ENCODE results near the gene HTR6. TPM values are rescaled to one million over a fixed set of nuclear protein-coding genes. Genes with fewer than 3 reads are reported as not detected.

HTR6 gene
- total RNA-seq, 4 donors from 2014 or later, result not detected

- Histone ChIP-seq H3K27me3 (peaks cover 0 to 13% (median 0%) of the 10 kb centered on the region in 4 donors), H3K36me3 (peaks cover 0 to 19% (median 6%) of the 10 kb centered on the region in 4 donors), H3K9me3 (no peaks in the 10 kb centered on the region), H3K4me3 (no peak overlapping the region), H3K27ac (replicated peaks in 1 of 4) (no peak overlapping the region), H3K4me1 (no peaks in the 10 kb centered on the region)
- TF ChIP-seq POLR2A (IDR thresholded peaks at IDR 0.05; ENCODE audit: low read depth) (no peak), EP300 (IDR thresholded peaks at IDR 0.05) (no peak), POLR2AphosphoS5 (IDR thresholded peaks at IDR 0.05) (no peak), CTCF (IDR thresholded peaks at IDR 0.05) (no peak)
- intact Hi-C loops (cut with DNase I), result no loop called here
- DNase-seq (ENCODE audit: extremely low spot score), result no peak
- WGBS, result no CpG with 5 or more reads among the region's 11 CpGs
Measured at GRCh38 chr1:19678493-19678892, 13.8 kb downstream of the HTR6 start.

GRCh38 chr1:19678931-19679453 lies 14.3 kb downstream of the HTR6 start:
- intact Hi-C loops (cut with DNase I), result no loop called here
- Histone ChIP-seq H3K27ac (replicated peaks in 1 of 4) (no peak overlapping the region), H3K4me1 (no peaks in the 10 kb centered on the region), H3K4me3 (no peak overlapping the region), H3K36me3 (peaks cover 0 to 19% (median 6%) of the 10 kb centered on the region in 4 donors), H3K27me3 (peaks cover 0 to 13% (median 0%) of the 10 kb centered on the region in 4 donors), H3K9me3 (no peaks in the 10 kb centered on the region)
- DNase-seq (ENCODE audit: extremely low spot score), result no peak
- TF ChIP-seq POLR2A (IDR thresholded peaks at IDR 0.05; ENCODE audit: low read depth) (no peak), CTCF (IDR thresholded peaks at IDR 0.05) (no peak), POLR2AphosphoS5 (IDR thresholded peaks at IDR 0.05) (no peak), EP300 (IDR thresholded peaks at IDR 0.05) (no peak)
- WGBS, result 87% methylated on average over 33 of the region's 34 CpGs

GRCh38 chr1:19679691-19680090 lies 15.0 kb downstream of the HTR6 start:
- Histone ChIP-seq H3K4me3 (no peak overlapping the region), H3K4me1 (no peaks in the 10 kb centered on the region), H3K9me3 (no peaks in the 10 kb centered on the region), H3K36me3 (peaks cover 0 to 25% (median 7%) of the 10 kb centered on the region in 4 donors), H3K27ac (replicated peaks in 1 of 4) (no peak overlapping the region), H3K27me3 (peaks cover 0 to 7% (median 0%) of the 10 kb centered on the region in 4 donors)
- intact Hi-C loops (cut with DNase I), result no loop called here
- DNase-seq (ENCODE audit: extremely low spot score), result no peak
- WGBS, result 65% methylated on average over 2 of the region's 4 CpGs
- TF ChIP-seq EP300 (IDR thresholded peaks at IDR 0.05), result no peak
- no peak for TF ChIP-seq POLR2A (IDR thresholded peaks at IDR 0.05; ENCODE audit: low read depth)
- no peak for TF ChIP-seq CTCF (IDR thresholded peaks at IDR 0.05)
- no peak for TF ChIP-seq POLR2AphosphoS5 (IDR thresholded peaks at IDR 0.05)

- no peak for DNase-seq (ENCODE audit: extremely low spot score)
- WGBS, result 40% methylated on average over 1 of the region's 7 CpGs
- no peaks in the 10 kb centered on the region for H3K9me3 ChIP-seq
- no peaks in the 10 kb centered on the region for H3K4me1 ChIP-seq
- TF ChIP-seq POLR2AphosphoS5 (IDR thresholded peaks at IDR 0.05), result no peak
- TF ChIP-seq CTCF (IDR thresholded peaks at IDR 0.05), result no peak
- no peak for TF ChIP-seq POLR2A (IDR thresholded peaks at IDR 0.05; ENCODE audit: low read depth)
- TF ChIP-seq EP300 (IDR thresholded peaks at IDR 0.05), result no peak
- intact Hi-C loops (cut with DNase I), result no loop called here
- H3K27me3 ChIP-seq, result peaks cover 0 to under 1% (median 0%) of the 10 kb centered on the region in 4 donors
- H3K4me3 ChIP-seq, result no peak overlapping the region
- no peak overlapping the region for H3K27ac ChIP-seq (replicated peaks in 1 of 4)
- peaks cover 0 to 32% (median 11%) of the 10 kb centered on the region in 4 donors for H3K36me3 ChIP-seq
Measured at GRCh38 chr1:19680644-19681043, 16.0 kb downstream of the HTR6 start.

- 83% methylated on average over 3 of the region's 3 CpGs for WGBS
- Histone ChIP-seq H3K9me3 (no peaks in the 10 kb centered on the region), H3K4me1 (no peaks in the 10 kb centered on the region), H3K36me3 (peaks cover 7 to 47% (median 16%) of the 10 kb centered on the region in 4 donors), H3K4me3 (no peak overlapping the region), H3K27me3 (no peaks in the 10 kb centered on the region), H3K27ac (replicated peaks in 1 of 4) (no peak overlapping the region)
- no peak for TF ChIP-seq CTCF (IDR thresholded peaks at IDR 0.05)
- TF ChIP-seq POLR2A (IDR thresholded peaks at IDR 0.05; ENCODE audit: low read depth), result no peak
- intact Hi-C loops (cut with DNase I), result no loop called here
- DNase-seq (ENCODE audit: extremely low spot score), result no peak
Measured at GRCh38 chr1:19682257-19682656, 17.6 kb downstream of the HTR6 start.

Data from esophagus muscularis mucosa (tissue), 4 donors.